IMR-90 (cell line): ENCODE measurements around the gene NAV2.

Source experiments
- CHD1 ChIP-seq: IDR thresholded peaks from 2 replicates; pipeline ENCODE4 v1.6.1; 2012; ENCODE audit warnings: low read depth, low read length, improper control_type of control experiment
- CTCF ChIP-seq: conservative IDR thresholded peaks from 2 replicates; pipeline ENCODE4 v1.5.1; 2012; ENCODE audit warnings: mild to moderate bottlenecking, low read depth, low read length, improper control_type of control experiment
- POLR2A ChIP-seq: IDR thresholded peaks from 2 replicates; pipeline ENCODE4 v1.6.1; 2012; ENCODE audit warnings: mild to moderate bottlenecking, low read depth, low read length
- RAD21 ChIP-seq: IDR thresholded peaks from 2 replicates; pipeline ENCODE4 v1.6.1; 2012; ENCODE audit warnings: low read length, improper control_type of control experiment
- SMC3 ChIP-seq: fragments of 150-350 bp; IDR thresholded peaks from 2 replicates; pipeline ENCODE4 v1.6.1; 2016; ENCODE audit warnings: low read depth, mild to moderate bottlenecking, antibody characterized with exemption, low read length, moderate library complexity

- TF ChIP-seq POLR2A (no peak), CTCF (no peak), CHD1 (no peak), RAD21 (no peak), SMC3 (no peak)
Observed at GRCh38 chr11:20102397-20102796, 389.8 kb downstream of the NAV2 start.
